NT2/D1 (cell line): ENCODE data around the gene ZNHIT2.

Experiments
- SUZ12 ChIP-seq: IDR thresholded peaks from 2 replicates; pipeline ENCODE4 v1.6.1; 2011; ENCODE audit not compliant: insufficient read length, insufficient read depth; ENCODE audit errors: extremely low read depth
- YY1 ChIP-seq: IDR thresholded peaks from 2 replicates; pipeline ENCODE4 v1.6.1; 2011; ENCODE audit not compliant: insufficient read length, insufficient read depth

- no peak for TF ChIP-seq YY1
- TF ChIP-seq SUZ12: no peak
Observed at GRCh38 chr11:65117206-65118096, at the start of gene ZNHIT2.
